Erythroblast (primary cell): Measurements from ENCODE around the gene MYCT1.

ENCODE experiments used
- GATA1 ChIP-seq: IDR thresholded peaks from 2 replicates; pipeline ENCODE4 v1.6.1; 2011; ENCODE audit warnings: low read depth, mild to moderate bottlenecking, control low read depth, low read length, moderate library complexity
- POLR2A ChIP-seq: IDR thresholded peaks from 2 replicates; pipeline ENCODE4 v1.6.1; 2011; ENCODE audit warnings: mild to moderate bottlenecking, low read length

- TF ChIP-seq POLR2A (no peak), GATA1 (no peak)
These were observed 29.8 kb downstream of the MYCT1 start for GRCh38 chr6:152727507-152727906.
